Activated naive CD8-positive, alpha-beta T cell (primary cell): Measurements from ENCODE around the gene NDUFA3.
"Not testable (repeated sequence)": the region's sequence is repeated elsewhere in the genome, so short reads cannot be mapped to it uniquely, and the experiment has no call there.

ENCODE experiments used
- H3K27ac Mint-ChIP-seq: one replicate; pipeline ENCODE4 v1.8.0; 2021; ENCODE audit warnings: mixed read lengths
- H3K27me3 Mint-ChIP-seq: one replicate; pipeline ENCODE4 v1.8.0; 2021; ENCODE audit warnings: mixed read lengths
- H3K36me3 Mint-ChIP-seq: one replicate; pipeline ENCODE4 v1.8.0; 2021; ENCODE audit warnings: mixed read lengths
- H3K4me1 Mint-ChIP-seq: one replicate; pipeline ENCODE4 v1.8.0; 2021; ENCODE audit warnings: low read depth, mixed read lengths
- H3K4me3 Mint-ChIP-seq: one replicate; pipeline ENCODE4 v1.8.0; 2021; ENCODE audit warnings: mild to moderate bottlenecking, mixed read lengths
- H3K9me3 Mint-ChIP-seq: one replicate; pipeline ENCODE4 v1.8.0; 2021; ENCODE audit warnings: low read depth, mixed read lengths

The NDUFA3 gene

DNA sequence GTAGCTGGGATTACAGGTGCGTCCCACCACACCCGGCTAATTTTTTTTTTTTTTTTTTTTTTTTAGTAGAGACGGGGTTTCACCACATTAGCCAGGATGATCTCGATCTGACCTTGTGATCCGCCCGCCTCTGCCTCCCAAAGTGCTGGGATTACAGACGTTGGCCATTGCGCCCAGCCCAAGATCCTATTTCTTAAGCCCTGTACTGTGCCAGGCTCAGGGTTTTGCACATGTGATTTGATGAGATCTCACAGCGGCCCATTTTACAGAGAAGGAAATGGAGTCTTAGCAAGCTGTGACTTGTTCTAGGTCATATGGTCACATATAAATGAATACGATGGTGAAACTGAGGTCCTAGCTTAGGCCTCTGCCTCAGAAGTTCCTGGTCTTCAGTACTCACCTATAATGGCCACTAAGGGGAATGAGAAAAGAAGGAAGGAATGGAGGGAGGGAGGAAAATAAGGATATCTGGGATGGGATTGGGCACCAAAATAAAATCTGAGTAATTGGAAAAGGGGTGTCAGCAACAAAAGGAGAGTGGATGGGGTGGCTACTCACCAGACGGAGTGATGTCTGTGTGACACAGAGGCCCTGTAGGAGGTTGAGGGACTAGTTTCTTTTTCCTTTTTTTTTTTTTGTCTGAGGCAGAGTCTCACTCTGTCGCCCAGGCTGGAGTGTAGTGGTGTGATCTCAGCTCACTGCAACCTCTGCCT is 3.3 kb upstream of the NDUFA3 start:
- Mint-ChIP-seq H3K4me1 (peaks cover 22% of the 10 kb centered on the region), H3K27ac (no peak overlapping the region), H3K36me3 (no peaks in the 10 kb centered on the region), H3K4me3 (peak overlapping the region; percentile 27), H3K27me3 (peaks cover 2% of the 10 kb centered on the region), H3K9me3 (no peaks in the 10 kb centered on the region)

DNA sequence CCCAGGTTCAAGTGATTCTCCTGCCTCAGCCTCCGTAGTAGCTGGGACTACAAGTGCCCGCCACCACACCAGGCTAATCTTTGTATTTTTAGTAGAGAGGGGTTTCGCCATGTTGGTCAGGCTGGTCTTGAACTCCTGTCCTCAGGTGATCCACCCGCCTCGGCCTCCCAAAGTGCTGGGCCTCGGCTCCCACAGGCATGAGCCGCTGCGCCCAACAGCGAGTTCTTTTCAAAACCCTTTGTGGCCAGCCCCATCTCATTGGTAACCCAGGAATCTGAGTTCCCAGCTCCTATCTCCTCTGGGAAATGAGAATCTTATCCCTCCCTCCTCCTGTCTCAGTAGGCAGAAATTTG is 2.8 kb upstream of the NDUFA3 start:
- peaks cover 22% of the 10 kb centered on the region for H3K4me1 Mint-ChIP-seq
- not testable (repeated sequence) for H3K27ac Mint-ChIP-seq, H3K27me3 Mint-ChIP-seq, H3K4me3 Mint-ChIP-seq, H3K9me3 Mint-ChIP-seq, H3K36me3 Mint-ChIP-seq

DNA sequence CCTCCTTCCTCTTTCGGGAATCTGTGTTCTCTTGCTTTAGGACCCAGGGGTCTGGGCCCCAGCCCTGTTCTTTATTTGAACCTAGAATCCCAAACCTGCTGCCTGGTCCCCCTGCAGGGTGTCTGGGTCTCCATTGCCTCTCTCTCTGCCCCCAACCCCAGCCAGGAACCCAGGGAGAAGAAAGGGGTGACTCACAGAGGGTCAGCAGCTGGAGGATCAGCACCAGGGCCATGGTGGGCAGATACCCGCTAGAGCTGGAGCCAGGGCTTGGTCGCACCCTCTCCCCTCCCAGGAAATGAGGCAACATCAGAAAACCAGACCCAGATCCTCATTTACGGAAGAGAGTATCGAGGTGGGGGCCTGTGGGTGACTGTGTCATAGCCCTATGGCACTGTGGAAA is 2.1 kb upstream of the NDUFA3 start, which contains the start of gene OSCAR:
Gene OSCAR, minus strand, starts transcription at position 243 of the 400 bp plus-strand sequence. Its CDS starts 11 bp downstream, at position 232.
- H3K27me3 Mint-ChIP-seq = no peaks in the 10 kb centered on the region
- H3K27ac Mint-ChIP-seq = no peak within 1 kb of the TSS
- no peaks in the 10 kb centered on the region for H3K9me3 Mint-ChIP-seq
- peak within 1 kb of the TSS; percentile 42 for H3K4me3 Mint-ChIP-seq
- H3K36me3 Mint-ChIP-seq = no peaks in the 10 kb centered on the region
- peaks cover 26% of the 10 kb centered on the region for H3K4me1 Mint-ChIP-seq

DNA sequence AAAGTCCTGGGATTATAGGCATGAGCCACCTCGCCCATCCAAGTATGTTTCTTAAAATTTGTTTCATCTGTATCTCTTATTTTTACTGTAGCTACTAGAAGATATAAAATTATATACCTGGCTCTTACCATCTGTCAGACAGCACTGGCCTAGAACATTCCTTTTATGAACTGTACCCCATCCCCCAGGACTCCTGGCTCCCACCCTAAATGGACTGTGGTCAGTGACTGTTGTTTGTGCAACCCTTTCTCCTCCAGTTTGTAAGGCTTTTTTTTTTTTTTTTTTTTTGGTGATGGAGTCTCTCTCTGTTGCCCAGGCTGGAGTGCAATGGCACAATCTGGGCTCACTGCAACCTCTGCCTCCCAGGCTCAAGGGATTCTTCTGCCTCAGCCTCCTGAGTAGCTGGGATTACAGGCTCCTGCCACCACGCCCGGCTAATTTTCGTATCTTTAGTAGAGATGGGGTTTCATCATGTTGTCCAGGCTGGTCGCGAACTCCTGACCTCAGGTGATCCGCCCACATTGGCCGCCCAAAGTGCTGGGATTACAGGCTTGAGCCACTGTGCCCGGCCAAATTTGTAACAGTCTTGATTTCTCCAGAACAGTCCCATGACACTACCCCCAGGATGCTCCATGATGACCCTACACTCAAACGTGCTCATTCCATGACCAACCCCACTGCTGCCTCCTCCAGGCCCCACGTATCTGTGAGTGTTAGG is 2.5 kb downstream of the NDUFA3 start:
- Mint-ChIP-seq H3K4me3 (peak overlapping the region; percentile 49), H3K27ac (peak overlapping the region; percentile 29), H3K27me3 (no peaks in the 10 kb centered on the region)

DNA sequence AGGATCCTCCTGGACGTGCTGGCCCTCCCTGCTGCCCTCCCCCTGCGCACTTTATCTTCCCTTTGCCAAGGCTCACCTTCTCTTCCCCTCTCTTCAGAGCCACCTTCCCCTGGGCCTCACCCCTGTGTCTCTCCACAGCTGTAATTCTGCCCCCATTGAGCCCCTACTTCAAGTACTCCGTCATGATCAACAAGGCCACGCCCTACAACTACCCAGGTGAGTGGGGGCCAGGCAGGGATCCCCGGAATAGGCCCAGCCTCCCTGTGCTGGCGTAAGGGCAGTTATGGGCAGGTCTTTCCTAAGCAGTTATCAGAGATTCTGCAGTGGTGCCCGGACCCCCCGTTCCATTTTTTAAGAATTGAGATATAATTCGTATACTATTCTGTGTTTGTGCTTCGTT is 3.1 kb downstream of the NDUFA3 start:
- H3K27me3 Mint-ChIP-seq = no peaks in the 10 kb centered on the region
- H3K36me3 Mint-ChIP-seq = peaks cover 2% of the 10 kb centered on the region
- H3K4me1 Mint-ChIP-seq = peaks cover 29% of the 10 kb centered on the region
- peak overlapping the region; percentile 29 for H3K27ac Mint-ChIP-seq
- no peaks in the 10 kb centered on the region for H3K9me3 Mint-ChIP-seq
- H3K4me3 Mint-ChIP-seq = no peak overlapping the region

More for the DNA sequence above, 2.5 kb downstream of the NDUFA3 start:
- H3K4me1 Mint-ChIP-seq = peaks cover 28% of the 10 kb centered on the region
- H3K36me3 Mint-ChIP-seq = no peaks in the 10 kb centered on the region
- no peaks in the 10 kb centered on the region for H3K9me3 Mint-ChIP-seq

DNA sequence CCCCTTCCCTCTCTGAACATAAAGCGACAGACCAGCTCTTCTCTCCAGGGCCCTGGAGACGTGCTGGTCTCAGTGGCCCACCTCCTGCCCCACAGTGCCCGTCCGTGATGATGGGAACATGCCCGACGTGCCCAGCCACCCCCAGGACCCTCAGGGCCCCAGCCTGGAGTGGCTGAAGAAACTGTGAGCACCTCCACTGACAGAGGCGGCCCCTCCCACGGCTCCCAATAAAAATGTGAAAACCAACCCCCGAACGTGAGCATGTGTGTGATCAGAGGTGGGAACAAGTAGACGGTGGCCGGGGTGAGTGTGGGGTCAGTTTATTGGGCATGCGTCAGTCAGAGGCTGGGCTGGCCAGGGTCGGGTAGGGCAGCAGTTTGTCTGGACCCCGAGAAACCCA is 4.1 kb downstream of the NDUFA3 start:
- H3K9me3 Mint-ChIP-seq = no peaks in the 10 kb centered on the region
- H3K27ac Mint-ChIP-seq = no peak overlapping the region
- no peaks in the 10 kb centered on the region for H3K27me3 Mint-ChIP-seq
- H3K36me3 Mint-ChIP-seq = peaks cover 3% of the 10 kb centered on the region
- H3K4me1 Mint-ChIP-seq = peaks cover 30% of the 10 kb centered on the region
- H3K4me3 Mint-ChIP-seq = no peak overlapping the region

DNA sequence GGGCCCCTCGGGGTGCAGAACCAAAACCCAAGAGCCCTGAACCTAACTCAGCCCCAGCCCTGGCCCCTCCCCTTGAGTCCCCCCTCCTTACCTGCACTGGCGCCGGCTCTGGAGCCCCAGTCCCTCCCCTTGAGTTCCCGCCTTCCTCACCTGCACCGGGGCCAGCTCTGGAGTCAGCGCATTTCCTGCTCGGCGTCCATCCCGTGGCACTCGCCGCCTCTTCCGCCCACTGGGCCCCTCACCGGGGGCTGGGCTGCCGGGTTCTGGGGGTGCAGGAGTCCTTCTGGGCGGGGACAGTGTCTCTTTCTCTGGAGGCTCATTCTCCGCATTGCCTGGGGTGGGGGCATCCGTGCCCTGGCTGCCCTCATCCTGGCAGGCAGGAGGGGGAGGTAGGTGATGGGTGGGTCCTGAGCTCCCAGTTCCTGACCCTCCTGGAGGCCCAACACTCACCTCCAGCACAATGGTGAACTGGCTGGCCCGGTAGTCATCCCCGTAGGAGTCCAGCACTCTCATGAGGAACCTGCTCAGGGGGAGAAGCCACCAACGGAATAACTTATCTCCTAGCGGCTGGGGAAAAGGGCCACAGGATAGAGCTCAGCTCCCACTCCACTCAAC is 5.3 kb downstream of the NDUFA3 start:
- Mint-ChIP-seq H3K27me3 (no peaks in the 10 kb centered on the region), H3K36me3 (peaks cover 3% of the 10 kb centered on the region), H3K9me3 (no peaks in the 10 kb centered on the region), H3K4me3 (no peak overlapping the region), H3K4me1 (peaks cover 25% of the 10 kb centered on the region), H3K27ac (no peak overlapping the region)

DNA sequence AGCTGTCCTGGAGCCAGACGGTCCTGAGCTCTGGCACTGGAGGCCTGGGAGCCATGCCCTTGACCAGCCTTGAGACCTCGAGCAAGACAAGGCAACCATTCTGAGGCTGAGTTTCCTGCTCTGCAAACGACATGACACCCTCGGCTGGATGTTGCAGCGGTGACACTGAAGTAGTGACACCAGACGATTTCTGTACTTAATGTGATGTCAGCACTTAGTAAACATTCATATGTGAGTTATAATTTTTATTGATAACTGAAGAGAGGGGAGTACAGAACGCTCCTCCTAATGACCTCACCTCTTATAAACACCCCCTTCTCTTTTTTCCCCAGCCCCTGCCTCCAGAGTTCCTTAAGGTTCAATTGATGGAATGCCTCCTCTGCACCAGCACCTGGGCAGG is 5.8 kb downstream of the NDUFA3 start:
- Mint-ChIP-seq H3K9me3 (no peaks in the 10 kb centered on the region), H3K36me3 (peaks cover 3% of the 10 kb centered on the region), H3K4me1 (peaks cover 25% of the 10 kb centered on the region), H3K27me3 (no peaks in the 10 kb centered on the region), H3K4me3 (no peak overlapping the region), H3K27ac (no peak overlapping the region)

DNA sequence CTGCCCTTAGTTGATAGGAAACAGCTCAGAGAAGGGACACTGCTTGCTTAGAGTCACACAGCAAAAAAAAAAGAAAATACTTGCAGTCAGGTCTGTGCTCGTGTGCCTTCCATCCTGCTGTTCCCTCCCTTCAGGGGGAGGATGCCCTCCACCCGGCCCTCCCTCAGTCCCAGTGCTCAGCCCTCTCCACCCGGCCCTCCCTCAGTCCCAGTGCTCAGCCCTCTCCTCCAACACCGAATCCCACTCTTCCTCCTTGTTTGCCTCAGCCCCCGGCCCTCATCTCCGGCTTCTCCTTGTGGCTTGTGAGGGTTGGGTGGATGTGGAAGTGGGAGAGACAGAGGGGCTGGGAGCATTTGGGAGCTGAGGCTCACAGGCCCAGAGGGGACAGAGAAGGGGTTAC is 7.0 kb downstream of the NDUFA3 start:
- peaks cover 25% of the 10 kb centered on the region for H3K4me1 Mint-ChIP-seq
- H3K9me3 Mint-ChIP-seq = no peaks in the 10 kb centered on the region
- no peak overlapping the region for H3K4me3 Mint-ChIP-seq
- no peak overlapping the region for H3K27ac Mint-ChIP-seq
- H3K36me3 Mint-ChIP-seq = peaks cover 3% of the 10 kb centered on the region
- no peaks in the 10 kb centered on the region for H3K27me3 Mint-ChIP-seq

DNA sequence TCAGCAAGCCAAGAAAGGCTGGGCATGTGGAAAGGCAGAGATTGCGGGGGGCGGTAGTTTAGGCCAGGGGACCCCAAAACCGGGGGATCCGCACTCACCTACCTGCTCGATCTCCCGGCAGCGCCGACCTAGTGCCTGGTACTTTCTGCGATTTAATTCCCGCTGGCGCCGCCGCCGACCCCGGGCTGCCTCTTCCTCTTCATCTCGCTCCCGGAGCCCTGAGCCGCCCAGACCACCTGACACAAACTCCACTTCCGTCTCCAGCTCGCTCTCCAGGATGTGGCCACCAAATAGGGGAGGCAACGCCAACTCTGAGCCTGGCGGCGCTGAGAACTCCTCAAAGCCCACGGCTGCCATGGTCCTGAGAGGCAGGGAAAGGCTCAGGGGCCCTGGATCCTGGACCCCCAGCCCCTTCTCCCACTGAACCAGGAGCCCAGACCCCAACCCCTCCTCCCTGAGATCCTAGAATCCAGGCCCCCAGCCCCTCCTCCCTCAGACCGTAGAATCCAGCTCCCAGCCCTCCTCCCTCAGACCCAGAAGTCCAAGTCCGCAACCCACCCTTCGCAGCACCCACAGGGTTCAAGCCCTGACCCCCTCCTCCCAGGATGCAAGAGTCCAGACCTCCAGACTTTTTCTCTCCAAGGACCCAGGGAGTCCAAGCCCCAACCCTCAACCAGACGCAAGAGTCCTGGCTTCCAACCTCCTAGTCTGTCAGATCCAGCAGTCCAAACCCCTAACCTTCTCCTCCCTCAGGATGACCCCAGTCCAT is 11.9 kb downstream of the NDUFA3 start:
- peak overlapping the region; percentile 95 for H3K4me3 Mint-ChIP-seq
- H3K27me3 Mint-ChIP-seq = no peaks in the 10 kb centered on the region
- H3K9me3 Mint-ChIP-seq = no peaks in the 10 kb centered on the region
- peaks cover 6% of the 10 kb centered on the region for H3K36me3 Mint-ChIP-seq
- peak overlapping the region; percentile 98 for H3K27ac Mint-ChIP-seq
- peaks cover 38% of the 10 kb centered on the region for H3K4me1 Mint-ChIP-seq

DNA sequence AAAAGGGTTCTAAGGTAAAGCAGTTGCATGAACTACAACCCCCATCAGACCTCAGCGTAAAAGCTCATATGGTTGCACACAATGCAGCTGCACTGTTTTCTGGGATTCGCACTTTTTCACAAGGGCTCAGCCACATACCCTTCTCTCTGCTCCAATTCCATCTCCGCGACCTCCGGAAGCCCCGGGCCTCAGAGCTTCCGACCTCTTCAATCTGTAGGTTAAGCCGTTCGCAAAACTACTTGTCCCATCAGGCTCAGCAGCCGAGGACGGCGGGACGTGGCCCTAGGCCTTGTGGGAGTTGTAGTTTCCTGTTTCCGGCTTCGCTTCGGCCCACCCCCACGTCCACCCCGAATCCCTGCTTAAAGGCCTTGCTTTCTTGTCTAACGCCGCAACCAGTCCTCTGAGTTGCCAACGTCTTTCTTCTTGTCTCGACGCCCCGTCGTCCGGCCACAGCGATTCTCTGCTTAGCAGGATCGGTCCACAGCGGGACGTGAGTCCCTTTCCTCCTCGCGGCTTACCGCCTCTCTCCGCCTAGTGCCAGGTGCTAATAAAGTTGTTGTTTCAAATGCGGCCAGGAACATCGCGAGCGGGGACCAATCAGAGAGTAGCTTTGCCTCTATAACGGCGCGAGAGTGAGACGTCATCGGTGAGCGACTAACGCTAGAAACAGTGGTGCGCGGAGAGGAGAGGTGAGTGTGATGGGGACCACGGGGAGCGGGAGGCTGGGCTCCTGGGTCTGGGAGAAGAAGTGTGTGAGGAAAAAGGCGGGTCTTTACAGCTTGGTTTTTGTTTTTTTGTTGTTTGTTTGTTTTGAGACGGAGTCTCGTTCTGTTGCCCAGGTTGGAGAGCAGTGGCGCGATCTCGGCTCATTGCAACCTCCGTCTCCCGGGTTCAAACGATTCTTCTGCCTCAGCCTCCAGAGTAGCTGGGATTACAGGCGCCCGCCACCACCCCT is 12.7 kb downstream of the NDUFA3 start, which contains the start of the genes PRPF31 and TFPT:
Gene PRPF31, plus strand, starts transcription at position 646 of the 955 bp plus-strand sequence. CDS start 2,525 bp downstream, outside the sequence.
Gene TFPT, minus strand, starts transcription at position 549 of the 955 bp plus-strand sequence. Its CDS starts 388 bp downstream, at position 161.
- H3K27me3 Mint-ChIP-seq = no peaks in the 10 kb centered on the region
- peak within 1 kb of the TSS; percentile 98 for H3K27ac Mint-ChIP-seq
- peaks cover 38% of the 10 kb centered on the region for H3K4me1 Mint-ChIP-seq

DNA sequence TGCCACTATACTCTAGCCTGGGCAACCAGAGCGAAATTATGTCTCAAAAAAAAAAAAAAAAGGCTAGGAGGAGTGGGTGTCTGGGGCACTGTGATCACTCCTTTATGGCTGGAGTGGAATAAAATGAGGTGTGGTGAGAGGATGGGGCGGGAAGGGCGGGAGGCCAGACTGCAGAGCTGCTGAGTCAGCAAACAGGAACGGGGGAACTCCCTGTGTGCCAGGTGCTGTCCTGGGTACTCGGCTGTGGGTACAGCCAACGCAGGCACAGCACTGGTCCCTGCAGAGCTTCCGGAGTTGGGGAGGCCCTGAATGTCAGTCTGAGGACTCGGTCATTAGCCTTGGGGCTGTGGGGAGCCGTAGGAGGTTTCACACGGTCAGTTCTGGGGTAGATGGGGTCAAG is 18.6 kb downstream of the NDUFA3 start:
- Mint-ChIP-seq H3K4me3 (no peak overlapping the region), H3K27me3 (no peaks in the 10 kb centered on the region), H3K4me1 (peaks cover 14% of the 10 kb centered on the region), H3K9me3 (no peaks in the 10 kb centered on the region), H3K27ac (no peak overlapping the region), H3K36me3 (no peaks in the 10 kb centered on the region)

More for the DNA sequence above, 12.7 kb downstream of the NDUFA3 start, which contains the start of the genes PRPF31 and TFPT:
- H3K36me3 Mint-ChIP-seq = peaks cover 6% of the 10 kb centered on the region
- peak within 1 kb of the TSS; percentile 95 for H3K4me3 Mint-ChIP-seq
- no peaks in the 10 kb centered on the region for H3K9me3 Mint-ChIP-seq

DNA sequence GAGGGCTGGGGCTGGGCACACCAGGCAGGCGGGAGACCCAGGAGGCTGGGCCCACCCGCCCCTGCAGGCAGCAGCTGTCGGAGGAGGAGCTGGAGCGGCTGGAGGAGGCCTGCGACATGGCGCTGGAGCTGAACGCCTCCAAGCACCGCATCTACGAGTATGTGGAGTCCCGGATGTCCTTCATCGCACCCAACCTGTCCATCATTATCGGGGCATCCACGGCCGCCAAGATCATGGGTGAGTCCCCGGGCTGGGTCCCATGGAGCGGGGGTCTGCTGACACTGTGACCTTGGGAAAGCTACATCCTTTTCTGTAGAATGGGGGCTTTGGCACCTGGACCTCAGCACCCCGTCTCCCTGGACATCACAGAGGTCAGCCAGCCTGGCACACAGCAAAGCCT is 21.0 kb downstream of the NDUFA3 start:
- H3K36me3 Mint-ChIP-seq = no peaks in the 10 kb centered on the region
- H3K4me1 Mint-ChIP-seq = no peaks in the 10 kb centered on the region
- H3K27me3 Mint-ChIP-seq = no peaks in the 10 kb centered on the region
- no peaks in the 10 kb centered on the region for H3K9me3 Mint-ChIP-seq
- no peak overlapping the region for H3K4me3 Mint-ChIP-seq
- H3K27ac Mint-ChIP-seq = no peak overlapping the region

DNA sequence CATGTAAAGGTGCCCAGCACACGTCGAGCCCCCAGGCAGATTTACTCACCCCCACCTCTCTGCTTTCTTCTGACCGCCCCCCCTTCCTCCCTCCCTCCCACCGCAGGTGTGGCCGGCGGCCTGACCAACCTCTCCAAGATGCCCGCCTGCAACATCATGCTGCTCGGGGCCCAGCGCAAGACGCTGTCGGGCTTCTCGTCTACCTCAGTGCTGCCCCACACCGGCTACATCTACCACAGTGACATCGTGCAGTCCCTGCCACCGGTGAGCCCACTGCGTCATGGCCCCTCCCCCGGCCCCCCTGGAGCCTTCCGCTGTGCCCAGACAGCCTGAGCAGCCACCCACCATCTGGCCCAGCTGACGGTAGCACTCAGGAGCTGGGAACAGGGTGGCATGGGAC is 21.7 kb downstream of the NDUFA3 start:
- Mint-ChIP-seq H3K9me3 (no peaks in the 10 kb centered on the region), H3K4me1 (no peaks in the 10 kb centered on the region), H3K27me3 (no peaks in the 10 kb centered on the region), H3K27ac (no peak overlapping the region), H3K36me3 (no peaks in the 10 kb centered on the region), H3K4me3 (no peak overlapping the region)
